DMS153 treated with DMSO at 0.1 percent for 48 hours (cell line): Measurements from ENCODE around the gene CRYGN.

Experiments
- DNase-seq: peaks from one replicate; lab custom pipeline; 2025; ENCODE audit not compliant: unreplicated experiment; lab: John Stamatoyannopoulos, UW

CRYGN gene

DNA sequence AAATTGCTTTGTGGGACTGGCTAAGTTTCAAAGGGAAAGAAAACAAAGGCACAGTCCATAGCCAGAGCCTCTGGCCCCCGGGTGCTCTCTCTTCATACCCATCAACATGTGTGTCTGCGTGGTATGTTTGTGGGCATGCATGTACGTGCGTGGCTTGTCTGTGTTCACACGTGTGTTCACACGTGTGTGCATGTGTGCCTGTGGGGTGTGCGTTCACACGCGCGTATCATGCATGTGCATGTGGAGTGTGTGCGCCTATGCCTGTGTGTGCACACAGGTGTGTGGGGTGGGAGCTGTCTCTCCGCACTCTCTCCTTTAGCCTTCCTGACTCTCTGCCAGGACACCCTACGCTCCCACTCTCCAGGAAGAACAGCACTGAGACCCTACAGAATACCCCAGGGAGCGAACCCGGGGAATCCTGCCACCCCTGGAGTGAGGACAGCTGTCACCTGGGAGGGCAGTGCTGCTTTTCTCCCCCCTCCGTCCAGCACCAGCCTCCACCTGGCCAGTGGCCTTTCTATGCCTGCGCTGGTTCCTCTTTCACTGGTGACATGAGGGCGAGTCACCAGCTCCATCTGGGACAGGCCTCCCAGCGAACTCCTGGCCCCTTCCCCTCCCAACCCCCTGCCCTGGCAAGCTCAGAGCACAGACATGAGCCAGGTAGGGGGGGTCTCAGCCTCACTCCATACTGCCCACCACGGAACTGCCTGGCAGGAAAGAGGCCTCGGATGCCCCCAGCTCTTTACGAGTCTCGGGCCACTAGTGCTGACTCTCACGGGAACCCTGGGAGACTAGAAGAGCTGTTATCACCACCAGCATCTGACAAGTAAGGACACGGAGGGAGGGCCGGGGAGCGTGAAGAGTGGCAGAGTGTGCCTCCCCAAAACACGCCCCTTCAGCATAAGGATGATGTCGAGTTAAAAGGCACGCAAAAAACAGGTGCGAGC lies 46.6 kb downstream of the CRYGN start:
- no peak for DNase-seq

- no peak for DNase-seq
Measured at GRCh38 chr7:151392426-151392825, 47.5 kb downstream of the CRYGN start.

- no peak for DNase-seq
Measured at GRCh38 chr7:151392002-151392401, 47.9 kb downstream of the CRYGN start.

DNA sequence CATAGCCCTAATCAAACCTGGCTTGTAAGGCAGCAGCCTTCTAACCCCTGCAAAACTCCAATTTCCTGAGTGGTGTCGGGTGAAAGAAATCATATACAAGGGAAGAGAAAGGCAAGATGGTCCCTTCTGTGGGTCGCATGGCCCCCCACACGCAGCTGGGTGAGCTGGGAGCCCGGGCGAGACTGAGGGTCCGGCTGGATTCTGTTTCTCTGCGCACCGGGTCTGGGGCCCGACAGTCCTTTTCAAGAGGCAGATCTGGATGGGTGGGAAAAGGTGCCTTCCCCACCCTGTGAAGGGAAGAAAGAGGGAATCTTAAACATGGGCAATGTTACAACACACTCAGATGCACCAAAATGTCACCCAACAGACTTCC lies 48.6 kb downstream of the CRYGN start:
- DNase-seq: no peak

GRCh38 chr7:151390598-151391357 lies 49.2 kb downstream of the CRYGN start:
- DNase-seq: no peak

DNA sequence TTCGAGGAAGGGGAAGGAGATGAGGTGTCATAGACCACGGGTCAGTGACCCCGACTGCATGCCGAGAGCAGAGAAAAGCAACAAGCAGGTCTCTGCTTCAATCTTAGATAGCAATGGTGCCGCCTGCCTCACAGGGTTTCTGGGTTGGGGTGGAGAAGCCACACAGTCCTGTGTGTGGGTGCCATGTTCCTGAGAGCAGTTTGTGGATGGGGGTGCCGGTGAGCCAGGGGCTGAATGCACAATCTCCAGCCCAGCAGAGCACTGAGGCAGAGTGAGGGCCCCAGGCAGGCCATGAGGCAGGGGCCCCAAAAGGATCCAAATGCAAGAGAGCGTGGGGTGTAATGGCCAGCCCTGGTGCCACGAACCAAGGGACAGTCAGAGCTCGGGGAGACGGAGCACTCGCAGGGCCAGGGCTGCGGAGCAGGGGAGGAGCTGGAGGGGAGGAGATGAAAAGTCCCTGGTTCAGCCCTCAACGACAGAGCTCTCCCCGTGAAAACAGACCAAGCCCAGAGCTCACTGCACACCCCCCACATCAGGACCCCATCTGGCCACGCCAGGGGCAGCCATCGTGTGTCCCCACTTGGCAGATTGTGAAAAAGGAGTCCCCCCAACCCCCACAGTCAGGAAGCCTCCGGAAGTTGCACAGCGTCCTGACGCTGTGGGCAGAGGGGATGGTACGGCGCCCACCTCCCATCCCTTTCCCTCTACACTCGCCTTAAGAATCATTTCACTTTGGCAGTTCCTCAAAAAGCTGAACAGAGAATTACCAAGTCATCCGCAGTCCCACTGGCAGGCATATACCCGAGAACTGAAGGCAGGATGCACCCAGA lies 50.0 kb downstream of the CRYGN start:
- no peak for DNase-seq

DNA sequence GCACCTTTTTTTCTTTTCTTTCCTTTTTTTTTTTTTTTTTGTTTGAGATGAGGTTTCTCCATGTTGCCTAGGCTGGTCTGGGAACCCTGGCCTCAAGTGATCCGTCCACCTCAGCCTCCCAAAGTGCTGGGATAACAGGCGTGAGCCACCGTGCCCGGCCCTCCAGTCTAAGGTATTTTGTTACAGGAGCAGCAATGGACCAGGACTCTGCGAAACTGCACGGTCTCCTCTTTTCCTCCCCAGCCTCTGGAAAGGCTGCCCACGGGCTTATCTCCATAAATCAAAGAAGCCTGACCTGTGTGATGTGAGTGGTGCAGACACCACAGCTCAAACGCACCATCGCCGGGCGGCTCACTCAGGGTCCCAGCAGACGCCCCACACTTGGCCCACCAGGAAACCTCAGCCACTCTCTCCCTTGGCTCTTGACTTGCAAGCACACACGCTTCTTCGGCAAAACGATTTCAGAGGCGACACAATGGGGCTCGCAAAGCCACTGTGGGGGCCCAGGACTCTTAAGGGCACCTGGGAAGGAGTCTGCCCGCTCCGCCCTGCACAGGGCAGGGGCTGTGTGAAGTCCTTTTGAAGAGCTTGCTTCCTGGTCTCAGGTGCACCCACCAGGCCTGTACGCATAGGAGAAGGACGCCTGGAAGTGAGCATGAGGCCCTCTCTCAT lies 50.7 kb downstream of the CRYGN start:
- DNase-seq: no peak

DNA sequence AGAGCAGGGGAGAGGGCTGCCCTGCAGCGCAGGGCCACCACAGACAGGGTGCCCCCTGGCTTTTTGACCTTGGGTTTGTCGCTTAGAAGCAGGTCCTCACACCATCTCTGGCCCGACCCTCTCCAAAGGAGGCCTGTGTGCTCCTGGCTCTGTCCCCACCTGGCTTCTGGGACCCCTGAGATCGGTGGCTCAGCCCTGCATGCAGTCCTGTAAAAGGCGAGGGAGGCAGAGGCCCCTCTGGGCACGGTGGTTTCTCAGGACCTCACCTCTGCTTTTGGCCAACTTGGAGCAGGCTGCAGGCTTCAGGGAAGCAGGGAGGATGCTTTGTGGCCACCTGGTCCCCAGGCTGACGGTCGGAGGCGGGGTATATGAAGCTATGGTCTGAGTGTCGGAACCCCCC lies 51.5 kb downstream of the CRYGN start:
- no peak for DNase-seq

- no peak for DNase-seq
Measured at GRCh38 chr7:151388007-151388297, 52.0 kb downstream of the CRYGN start.

DNA sequence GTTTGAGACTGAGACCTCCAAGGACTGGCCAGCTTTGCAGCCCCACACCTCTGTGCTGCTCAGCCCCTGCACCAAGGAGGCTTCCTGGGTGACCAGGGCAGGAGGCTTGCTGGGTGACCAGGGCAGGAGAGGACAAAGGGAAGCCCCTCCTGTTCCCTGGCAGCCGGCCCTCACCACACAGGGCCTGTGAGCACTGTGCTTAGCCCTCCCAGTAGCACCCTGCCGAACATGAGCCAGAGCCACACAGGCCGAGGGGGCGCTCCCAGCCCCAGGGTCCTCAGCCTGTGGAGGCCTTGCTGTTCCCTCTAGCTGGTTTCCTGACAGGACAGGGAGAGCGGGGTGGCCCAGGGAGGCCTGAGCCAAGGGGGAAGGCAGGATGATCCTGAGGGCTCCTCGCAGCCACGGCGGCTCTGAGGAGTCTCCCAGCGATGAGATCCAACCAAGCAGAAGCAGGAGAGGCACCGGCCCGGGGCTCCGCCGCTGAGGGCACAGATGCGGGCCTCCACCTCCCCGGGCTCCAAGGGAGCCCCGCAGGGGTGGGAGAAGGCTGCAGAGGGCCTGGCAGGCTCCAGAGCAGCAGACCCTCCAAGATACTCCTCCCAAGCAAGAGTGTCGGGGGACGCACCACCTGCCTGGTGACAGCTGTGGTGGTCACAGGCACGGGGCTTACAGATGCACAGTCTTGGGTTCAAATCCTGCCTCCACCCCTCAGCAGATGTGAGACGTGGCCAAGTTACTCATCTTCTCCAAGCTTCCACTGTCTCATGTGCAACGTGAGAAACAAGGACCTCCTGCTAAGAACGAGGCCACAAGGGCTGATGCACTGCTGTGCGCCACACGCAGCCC lies 52.6 kb downstream of the CRYGN start:
- no peak for DNase-seq

GRCh38 chr7:151386301-151387160 lies 53.4 kb downstream of the CRYGN start:
- no peak for DNase-seq

DNA sequence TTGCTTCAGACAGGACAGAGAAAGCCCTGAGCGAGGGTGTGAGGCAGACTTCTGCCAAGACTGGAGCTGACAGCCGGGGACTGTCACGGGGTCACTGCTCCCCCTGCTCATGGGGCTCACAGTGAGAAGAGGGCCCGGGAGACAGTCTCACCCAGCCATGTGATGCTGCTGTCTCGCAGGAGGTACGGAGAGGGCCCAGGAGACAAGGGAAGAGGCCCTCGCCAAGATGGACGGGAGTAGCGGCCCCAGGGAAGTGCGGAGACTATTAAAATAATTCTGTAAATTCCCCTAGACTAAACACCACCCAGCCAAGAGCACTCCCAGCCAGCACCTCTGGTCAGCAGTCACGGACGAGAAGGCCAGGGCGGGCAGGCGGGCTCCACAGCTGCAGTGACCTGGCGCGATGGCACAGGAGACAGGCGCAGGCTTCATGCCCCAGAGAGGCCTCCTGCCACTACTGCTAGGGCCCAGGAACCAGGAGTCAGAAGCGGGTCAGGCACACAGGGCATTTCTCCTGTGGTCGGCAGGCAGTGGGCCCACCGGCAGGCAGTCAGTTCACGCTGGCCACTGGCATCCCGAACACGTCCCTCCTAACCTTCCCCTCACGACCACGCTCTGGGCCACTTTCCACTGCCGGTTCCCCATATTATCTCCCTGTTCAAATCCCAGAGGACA lies 54.2 kb downstream of the CRYGN start:
- DNase-seq: no peak

DNA sequence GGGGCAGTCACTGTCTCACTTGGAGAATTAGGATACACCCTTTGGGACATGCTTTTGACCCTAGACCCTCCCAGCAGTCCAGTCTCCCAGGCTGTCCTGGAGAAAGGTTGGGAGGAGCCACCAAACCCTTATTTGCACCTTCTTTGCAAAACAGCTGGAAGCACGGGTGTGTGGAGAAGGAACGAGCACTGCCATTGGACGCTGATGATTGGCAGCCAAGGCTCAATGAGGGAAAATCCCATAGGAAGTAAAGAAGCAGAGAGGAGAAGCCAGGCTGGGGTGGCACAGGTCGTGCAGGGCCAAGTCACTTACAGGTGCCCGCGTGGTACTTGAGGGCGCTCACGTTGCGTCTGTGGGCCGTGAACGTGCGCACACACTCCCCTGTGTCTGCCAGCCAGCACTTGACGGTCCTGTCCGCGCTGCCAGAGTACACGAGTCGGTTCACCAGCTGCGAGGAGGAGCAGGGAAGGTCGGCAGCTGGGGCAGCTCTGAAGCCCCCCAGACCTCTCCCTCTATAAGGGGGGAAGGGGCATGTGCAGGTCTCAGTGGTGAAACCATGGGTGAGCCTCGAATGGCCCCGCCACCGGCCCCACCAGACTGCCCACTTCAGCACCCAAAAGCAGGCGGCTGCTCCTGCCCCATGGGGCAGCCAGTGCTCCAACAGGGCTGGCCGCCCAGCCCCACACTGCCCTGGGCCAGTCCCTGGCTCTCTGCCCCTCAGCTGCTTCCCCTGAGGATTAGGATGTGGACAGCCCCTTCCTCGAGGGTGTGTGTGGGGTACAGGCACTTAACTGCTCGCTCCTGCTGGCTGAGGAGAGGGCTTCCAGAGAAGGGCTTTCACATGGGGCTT lies 54.9 kb downstream of the CRYGN start:
- no peak for DNase-seq

- no peak for DNase-seq
Measured at GRCh38 chr7:151384352-151384697, 55.6 kb downstream of the CRYGN start.

DNA sequence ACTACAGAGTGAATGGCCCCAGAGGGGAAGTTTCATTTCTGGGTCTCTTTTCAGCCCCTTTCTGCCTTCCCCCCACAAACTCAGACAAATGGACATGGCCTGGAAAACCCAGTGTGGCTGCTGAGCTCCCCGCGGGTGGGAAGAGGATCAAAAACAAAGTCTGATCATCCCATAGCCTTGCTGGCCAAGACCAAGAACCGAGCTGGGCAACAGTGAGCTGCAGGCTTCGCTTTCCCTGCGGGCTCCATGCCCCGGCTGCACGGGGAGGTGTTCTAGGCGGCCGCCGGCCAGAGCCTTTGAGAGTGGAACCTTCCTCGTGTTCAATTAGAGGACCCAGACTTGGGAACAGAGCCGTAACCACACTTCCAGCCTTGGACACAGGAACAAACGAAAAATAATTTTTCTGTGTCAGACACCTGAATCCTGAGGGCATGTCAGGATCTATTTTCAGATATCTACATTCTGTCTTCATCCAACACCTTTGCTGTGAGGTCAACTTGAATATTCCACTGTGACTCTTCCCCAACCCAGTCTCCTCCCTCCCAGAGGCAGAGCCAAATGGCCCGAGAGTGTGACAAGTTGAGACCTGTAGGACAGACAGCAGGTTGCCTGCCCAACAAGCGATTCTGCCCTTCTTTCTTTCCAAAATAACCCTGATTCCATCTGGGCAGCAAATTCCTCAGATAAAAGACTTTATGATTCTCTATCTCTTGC lies 56.1 kb downstream of the CRYGN start:
- DNase-seq: no peak

- DNase-seq: no peak
Measured at GRCh38 chr7:151382079-151382885, 57.7 kb downstream of the CRYGN start.
